Neural cell (in vitro differentiated cells): ENCODE results near the gene SLC16A12.

ENCODE experiments used
- EP300 ChIP-seq: fragments of 450-650 bp; conservative IDR thresholded peaks from 2 replicates; pipeline ENCODE4 v1.6.1; 2014; ENCODE audit warnings: antibody characterized with exemption, mild to moderate bottlenecking, moderate library complexity; ENCODE audit not compliant: poor library complexity, severe bottlenecking
- POLR2AphosphoS5 ChIP-seq: IDR thresholded peaks from 2 replicates; pipeline ENCODE4 v1.6.1; 2012
- SMC3 ChIP-seq: fragments of 450-650 bp; conservative IDR thresholded peaks from 2 replicates; pipeline ENCODE4 v1.6.1; 2014; ENCODE audit warnings: antibody characterized with exemption, mild to moderate bottlenecking, moderate library complexity; ENCODE audit not compliant: poor library complexity
- TAF1 ChIP-seq: IDR thresholded peaks from 2 replicates; pipeline ENCODE4 v1.6.1; 2012; ENCODE audit warnings: low read depth
- TF ChIP-seq, protein P1 (sequence below): fragments of 450-650 bp; IDR thresholded peaks from 2 replicates; pipeline ENCODE4 v1.5.1; 2014; ENCODE audit warnings: antibody characterized with exemption, mild to moderate bottlenecking, moderate library complexity; ENCODE audit not compliant: poor library complexity, severe bottlenecking

DNA sequence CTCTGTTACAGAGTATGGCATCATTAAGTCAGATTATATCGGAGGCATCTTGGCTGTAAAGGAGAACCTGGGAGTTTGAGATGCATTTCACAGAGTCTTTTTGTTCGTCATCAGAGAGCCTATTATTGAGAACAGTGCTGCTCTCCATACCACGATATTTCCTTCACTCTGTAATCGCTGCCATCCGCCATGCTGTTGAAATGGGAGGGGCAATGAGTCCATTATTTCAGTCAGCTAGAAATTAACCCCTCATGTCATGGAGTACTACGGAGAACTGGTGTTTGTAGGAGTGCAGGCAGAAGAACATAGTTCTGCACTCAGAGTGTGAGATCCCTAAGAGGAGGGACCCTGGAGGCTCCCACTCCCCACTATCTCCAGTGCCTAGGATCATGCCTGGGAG lies 59.2 kb downstream of the SLC16A12 start:
- TF ChIP-seq, protein P1, sequence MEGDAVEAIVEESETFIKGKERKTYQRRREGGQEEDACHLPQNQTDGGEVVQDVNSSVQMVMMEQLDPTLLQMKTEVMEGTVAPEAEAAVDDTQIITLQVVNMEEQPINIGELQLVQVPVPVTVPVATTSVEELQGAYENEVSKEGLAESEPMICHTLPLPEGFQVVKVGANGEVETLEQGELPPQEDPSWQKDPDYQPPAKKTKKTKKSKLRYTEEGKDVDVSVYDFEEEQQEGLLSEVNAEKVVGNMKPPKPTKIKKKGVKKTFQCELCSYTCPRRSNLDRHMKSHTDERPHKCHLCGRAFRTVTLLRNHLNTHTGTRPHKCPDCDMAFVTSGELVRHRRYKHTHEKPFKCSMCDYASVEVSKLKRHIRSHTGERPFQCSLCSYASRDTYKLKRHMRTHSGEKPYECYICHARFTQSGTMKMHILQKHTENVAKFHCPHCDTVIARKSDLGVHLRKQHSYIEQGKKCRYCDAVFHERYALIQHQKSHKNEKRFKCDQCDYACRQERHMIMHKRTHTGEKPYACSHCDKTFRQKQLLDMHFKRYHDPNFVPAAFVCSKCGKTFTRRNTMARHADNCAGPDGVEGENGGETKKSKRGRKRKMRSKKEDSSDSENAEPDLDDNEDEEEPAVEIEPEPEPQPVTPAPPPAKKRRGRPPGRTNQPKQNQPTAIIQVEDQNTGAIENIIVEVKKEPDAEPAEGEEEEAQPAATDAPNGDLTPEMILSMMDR = no peak
- no peak for TF ChIP-seq POLR2AphosphoS5
- TF ChIP-seq EP300 = no peak
- TF ChIP-seq TAF1 = no peak
- no peak for TF ChIP-seq SMC3
